SU-DHL-6 (cell line): Measurements from ENCODE around the gene TMPRSS13.

ENCODE experiments used
- H2AFZ ChIP-seq: fragments of 200-600 bp; sonication (generic); 2 replicates; pipeline ENCODE4 v1.6.1; 2014; ENCODE audit warnings: low read depth, mild to moderate bottlenecking, moderate library complexity, mixed read lengths, antibody characterized with exemption, low read length; ENCODE audit not compliant: severe bottlenecking
- H3F3A ChIP-seq: fragments of 200-600 bp; shearing (Covaris generic); 2 replicates; pipeline ENCODE4 v1.6.0; 2016; ENCODE audit warnings: antibody characterized with exemption, mild to moderate bottlenecking; ENCODE audit not compliant: insufficient read depth
- H3K27ac ChIP-seq: fragments of 200-600 bp; sonication (generic); 2 replicates; pipeline ENCODE4 v1.5.1; 2016; ENCODE audit warnings: low read depth, mild to moderate bottlenecking, low read length, moderate library complexity, mixed read lengths
- H3K27me3 ChIP-seq: fragments of 200-600 bp; sonication (generic), shearing (Covaris generic); 2 replicates; pipeline ENCODE4 v1.6.0; 2014; ENCODE audit warnings: mild to moderate bottlenecking, low read length
- H3K36me3 ChIP-seq: fragments of 200-600 bp; sonication (generic); 2 replicates; pipeline ENCODE4 v1.6.1; 2014; ENCODE audit warnings: mild to moderate bottlenecking, low read length, mixed read lengths
- H3K4me2 ChIP-seq: fragments of 300-600, 200-600 bp; shearing (Covaris generic), sonication (generic); 2 replicates; pipeline ENCODE4 v1.6.0; 2014; ENCODE audit warnings: low read length, low read depth, mild to moderate bottlenecking; ENCODE audit not compliant: poor library complexity, severe bottlenecking
- H3K4me3 ChIP-seq: fragments of 200-600 bp; sonication (generic); 2 replicates; pipeline ENCODE4 v1.5.1; 2014; ENCODE audit warnings: antibody characterized with exemption, low read length, mild to moderate bottlenecking, mixed read lengths; ENCODE audit not compliant: insufficient read depth, poor library complexity, severe bottlenecking
- H3K79me2 ChIP-seq: fragments of 200-600 bp; sonication (generic); 2 replicates; pipeline ENCODE4 v1.6.1; 2014; ENCODE audit warnings: mild to moderate bottlenecking, low read length, moderate library complexity; ENCODE audit not compliant: insufficient read depth
- H3K9ac ChIP-seq: fragments of 200-600 bp; sonication (generic); 2 replicates; pipeline ENCODE4 v1.7.0; 2014; ENCODE audit warnings: mild to moderate bottlenecking, low read length
- H3K9me2 ChIP-seq: fragments of 200-600 bp; sonication (generic); replicated peaks from 2 replicates; pipeline ENCODE4 v1.6.1; 2014; ENCODE audit warnings: low read length; ENCODE audit not compliant: insufficient read depth
- H3K9me3 ChIP-seq: fragments of 200-600 bp; sonication (generic); 2 replicates; pipeline ENCODE4 v1.6.1; 2014; ENCODE audit warnings: low read length, mixed read lengths; ENCODE audit not compliant: insufficient read depth
- H4K20me1 ChIP-seq: fragments of 200-600 bp; sonication (generic); 2 replicates; pipeline ENCODE4 v1.6.1; 2014; ENCODE audit warnings: low read depth, mild to moderate bottlenecking, antibody characterized with exemption, low read length, moderate library complexity, mixed read lengths
- CTCF ChIP-seq: fragments of 200-600 bp; sonication (generic); IDR thresholded peaks from one replicate; pipeline ENCODE4 v1.5.1; 2017; ENCODE audit warnings: antibody characterized with exemption, mild to moderate bottlenecking, low read length, moderate library complexity; ENCODE audit not compliant: insufficient read depth, poor library complexity, severe bottlenecking
- EZH2phosphoT487 ChIP-seq: fragments of 200-600 bp; sonication (generic), shearing (Covaris generic); conservative IDR thresholded peaks from 2 replicates; pipeline ENCODE4 v1.6.1; 2018; ENCODE audit warnings: mild to moderate bottlenecking, antibody characterized with exemption, low read length, moderate library complexity, mixed read lengths

TMPRSS13 gene

GRCh38 chr11:117891362-117891761 lies 37.8 kb downstream of the TMPRSS13 start:
- Histone ChIP-seq H3K36me3 (no peaks in the 10 kb centered on the region), H2AFZ (no peak overlapping the region), H3K27ac (no peak overlapping the region), H3K9ac (no peak overlapping the region), H3K27me3 (no peaks in the 10 kb centered on the region; the same call in 1 of the 2 replicates), H3K4me3 (no peak overlapping the region), H3F3A (no peaks in the 10 kb centered on the region), H4K20me1 (no peaks in the 10 kb centered on the region), H3K9me2 (no peaks in the 10 kb centered on the region), H3K79me2 (no peaks in the 10 kb centered on the region), H3K4me2 (no peak overlapping the region), H3K9me3 (no peaks in the 10 kb centered on the region)
- TF ChIP-seq CTCF (no peak), EZH2phosphoT487 (no peak)

GRCh38 chr11:117888139-117888566 lies 41.0 kb downstream of the TMPRSS13 start:
- H3K4me3 ChIP-seq, result no peak overlapping the region
- no peaks in the 10 kb centered on the region for H3K36me3 ChIP-seq
- no peak for TF ChIP-seq CTCF
- TF ChIP-seq EZH2phosphoT487, result no peak
- no peaks in the 10 kb centered on the region for H3K79me2 ChIP-seq
- H3K27ac ChIP-seq, result no peak overlapping the region
- H3K9me2 ChIP-seq, result no peaks in the 10 kb centered on the region
- H3F3A ChIP-seq, result no peaks in the 10 kb centered on the region
- no peak overlapping the region for H3K4me2 ChIP-seq
- no peaks in the 10 kb centered on the region; the same call in 1 of the 2 replicates for H3K27me3 ChIP-seq
- H2AFZ ChIP-seq, result no peak overlapping the region
- no peaks in the 10 kb centered on the region for H4K20me1 ChIP-seq
- no peak overlapping the region for H3K9ac ChIP-seq
- no peaks in the 10 kb centered on the region for H3K9me3 ChIP-seq

- H2AFZ ChIP-seq, result no peak overlapping the region
- no peaks in the 10 kb centered on the region for H3K36me3 ChIP-seq
- no peaks in the 10 kb centered on the region for H4K20me1 ChIP-seq
- TF ChIP-seq CTCF, result no peak
- TF ChIP-seq EZH2phosphoT487, result no peak
- H3K27me3 ChIP-seq, result no peaks in the 10 kb centered on the region; the same call in 1 of the 2 replicates
- H3K27ac ChIP-seq, result no peak overlapping the region
- no peak overlapping the region for H3K9ac ChIP-seq
- H3F3A ChIP-seq, result no peaks in the 10 kb centered on the region
- H3K4me2 ChIP-seq, result no peak overlapping the region
- H3K79me2 ChIP-seq, result no peaks in the 10 kb centered on the region
- no peaks in the 10 kb centered on the region for H3K9me2 ChIP-seq
- no peak overlapping the region for H3K4me3 ChIP-seq
- H3K9me3 ChIP-seq, result no peaks in the 10 kb centered on the region
Measured at GRCh38 chr11:117887431-117888138, 41.6 kb downstream of the TMPRSS13 start.
